Endothelial cell of umbilical vein (primary cell): ENCODE results near the gene KIAA1755.

ENCODE experiments used
- EZH2 ChIP-seq: IDR thresholded peaks from 2 replicates; pipeline ENCODE4 v1.6.1; 2012; ENCODE audit warnings: borderline replicate concordance, low read depth, mild to moderate bottlenecking, moderate library complexity, low read length, inconsistent platforms; ENCODE audit not compliant: severe bottlenecking
- POLR2A ChIP-seq: IDR thresholded peaks from 2 replicates; pipeline ENCODE4 v1.6.1; 2012; ENCODE audit warnings: low read depth, mild to moderate bottlenecking, control low read depth, low read length
- TF ChIP-seq, protein P1 (sequence below), 2 donors: IDR thresholded peaks; 1 replicate in 1 of 2; 2 replicates in 1 of 2; pipeline ENCODE4 v1.5.1; 2011; ENCODE audit warnings: low read length in 2 of 2, mild to moderate bottlenecking in 2 of 2, moderate library complexity in 2 of 2, control low read depth in 1 of 2, inconsistent platforms in 1 of 2, low read depth in 1 of 2; ENCODE audit not compliant: insufficient read depth in 1 of 2; ENCODE audit errors: extremely low read depth in 1 of 2
- TF ChIP-seq, protein P2 (sequence below): IDR thresholded peaks from 2 replicates; pipeline ENCODE4 v1.6.1; 2011; ENCODE audit not compliant: insufficient read depth, insufficient read length

DNA sequence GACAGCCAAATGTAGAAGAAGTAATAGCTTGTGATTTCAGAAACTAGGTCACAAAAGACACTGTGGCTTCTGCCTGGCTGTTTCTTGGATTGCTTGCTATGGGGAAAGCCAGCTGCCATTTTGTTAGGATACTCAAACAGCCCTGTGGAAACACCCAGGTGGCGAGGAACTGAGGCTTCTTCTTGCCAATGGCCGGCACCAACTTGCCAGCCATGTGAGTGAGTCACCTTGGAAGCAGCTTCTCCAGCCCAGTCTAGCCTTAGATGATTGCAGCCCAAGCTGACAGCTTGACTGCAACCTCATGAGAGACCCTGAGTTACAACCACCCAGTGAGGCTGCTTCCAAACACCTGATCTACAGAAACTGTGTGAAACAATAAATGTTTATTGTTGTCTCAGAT, 11.9 kb upstream of the KIAA1755 start:
- TF ChIP-seq, protein P1, sequence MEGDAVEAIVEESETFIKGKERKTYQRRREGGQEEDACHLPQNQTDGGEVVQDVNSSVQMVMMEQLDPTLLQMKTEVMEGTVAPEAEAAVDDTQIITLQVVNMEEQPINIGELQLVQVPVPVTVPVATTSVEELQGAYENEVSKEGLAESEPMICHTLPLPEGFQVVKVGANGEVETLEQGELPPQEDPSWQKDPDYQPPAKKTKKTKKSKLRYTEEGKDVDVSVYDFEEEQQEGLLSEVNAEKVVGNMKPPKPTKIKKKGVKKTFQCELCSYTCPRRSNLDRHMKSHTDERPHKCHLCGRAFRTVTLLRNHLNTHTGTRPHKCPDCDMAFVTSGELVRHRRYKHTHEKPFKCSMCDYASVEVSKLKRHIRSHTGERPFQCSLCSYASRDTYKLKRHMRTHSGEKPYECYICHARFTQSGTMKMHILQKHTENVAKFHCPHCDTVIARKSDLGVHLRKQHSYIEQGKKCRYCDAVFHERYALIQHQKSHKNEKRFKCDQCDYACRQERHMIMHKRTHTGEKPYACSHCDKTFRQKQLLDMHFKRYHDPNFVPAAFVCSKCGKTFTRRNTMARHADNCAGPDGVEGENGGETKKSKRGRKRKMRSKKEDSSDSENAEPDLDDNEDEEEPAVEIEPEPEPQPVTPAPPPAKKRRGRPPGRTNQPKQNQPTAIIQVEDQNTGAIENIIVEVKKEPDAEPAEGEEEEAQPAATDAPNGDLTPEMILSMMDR (IDR thresholded peaks at IDR 0.05; ENCODE audit: extremely low read depth in 1 of 2, insufficient read depth in 1 of 2, low read depth in 1 of 2, low read length in 2 of 2) = no peak
- TF ChIP-seq EZH2 (no peak), POLR2A (no peak)
- TF ChIP-seq, protein P2, sequence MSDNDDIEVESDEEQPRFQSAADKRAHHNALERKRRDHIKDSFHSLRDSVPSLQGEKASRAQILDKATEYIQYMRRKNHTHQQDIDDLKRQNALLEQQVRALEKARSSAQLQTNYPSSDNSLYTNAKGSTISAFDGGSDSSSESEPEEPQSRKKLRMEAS = no peak
